Endothelial cell of umbilical vein (primary cell): ENCODE data around the gene ARSJ. TPM values are rescaled to one million over a fixed set of nuclear protein-coding genes. Genes with fewer than 3 reads are reported as not detected.

Experiments used
- BruUV-seq: library from RNA; stranded (reverse); fragments of 400-500 nt; replicated peaks from 2 replicates; lab custom pipeline; 2021; lab: Mats Ljungman, UMichigan
- CTCF ChIA-PET: fragments of 300-600, 350-600 bp; sonication (Branson Sonifier 250); formaldehyde crosslinking; loops from one replicate; lab custom pipeline; 2021; ENCODE audit warnings: antibody characterized with exemption, inconsistent platforms; lab: Charles Lee
- POLR2A ChIA-PET: fragments of 300-600, 350-600 bp; sonication (Branson Sonifier 250); formaldehyde crosslinking; loops from one replicate; lab custom pipeline; 2021; ENCODE audit warnings: antibody characterized with exemption, inconsistent platforms; lab: Charles Lee
- DNase-seq: peaks from one replicate; pipeline ENCODE4 v3.0.0-alpha.2; 2011; ENCODE audit warnings: low read depth, low spot score
- FAIRE-seq: peaks from 2 replicates; lab custom pipeline; 2011; peaks lifted over from hg19 to GRCh38; lab: Jason Lieb, UNC
- H2AFZ ChIP-seq: 2 replicates; pipeline ENCODE4 v1.6.0; 2012; ENCODE audit warnings: low read depth, low read length, control low read depth, inconsistent platforms
- H3K27ac ChIP-seq: 2 replicates; pipeline ENCODE4 v1.5.1; 2011; ENCODE audit warnings: low read depth, mild to moderate bottlenecking, control low read depth, low read length, moderate library complexity; ENCODE audit not compliant: insufficient read depth
- H3K27me3 ChIP-seq, 2 experiments: 2 replicates each; pipeline versions ENCODE4 v1.6.0 to v1.6.1; 2011; ENCODE audit warnings: low read length in 2 of 2, mixed read lengths in 1 of 2; ENCODE audit not compliant: control insufficient read depth in 2 of 2, insufficient read depth in 2 of 2
- H3K36me3 ChIP-seq, 2 experiments: 2 replicates in 1 of 2; 3 replicates in 1 of 2; pipeline ENCODE4 v1.5.1; 2011; ENCODE audit warnings: low read length in 2 of 2, mild to moderate bottlenecking in 1 of 2, moderate library complexity in 1 of 2; ENCODE audit not compliant: control insufficient read depth in 2 of 2, insufficient read depth in 2 of 2; ENCODE audit errors: extremely low read depth in 1 of 2
- H3K4me1 ChIP-seq: 3 replicates; pipeline ENCODE4 v1.5.1; 2011; ENCODE audit warnings: mild to moderate bottlenecking, low read length; ENCODE audit not compliant: control insufficient read depth, insufficient read depth; ENCODE audit errors: extremely low read depth
- H3K4me2 ChIP-seq: 2 replicates; pipeline ENCODE4 v1.6.1; 2011; ENCODE audit warnings: low read length, control low read depth, mixed read lengths; ENCODE audit not compliant: insufficient read depth
- H3K4me3 ChIP-seq, 3 experiments: fragments of 200-600 bp in 1 of 3; sonication (generic), shearing (Covaris generic) in 1 of 3; replicated peaks in 1 of 3; 2 replicates each; pipeline ENCODE4 v1.5.1; 2011 to 2016; ENCODE audit warnings: control low read depth in 3 of 3, low read length in 3 of 3, mild to moderate bottlenecking in 2 of 3, inconsistent platforms in 1 of 3, low read depth in 1 of 3, moderate library complexity in 1 of 3; ENCODE audit not compliant: insufficient read depth in 1 of 3
- H3K79me2 ChIP-seq: 2 replicates; pipeline ENCODE4 v1.6.0; 2012; ENCODE audit warnings: low read length, inconsistent platforms; ENCODE audit not compliant: control insufficient read depth, insufficient read depth
- H3K9ac ChIP-seq: replicated peaks from 2 replicates; pipeline ENCODE3; 2011; ENCODE audit warnings: low read length, control low read depth; ENCODE audit not compliant: insufficient read depth; ENCODE audit errors: extremely low read depth
- H3K9me1 ChIP-seq: replicated peaks from 3 replicates; pipeline ENCODE4 v1.6.0; 2011; ENCODE audit warnings: mild to moderate bottlenecking, low read length; ENCODE audit not compliant: control insufficient read depth, insufficient read depth; ENCODE audit errors: extremely low read depth
- H3K9me3 ChIP-seq: replicated peaks from 2 replicates; pipeline ENCODE4 v1.5.1; 2012; ENCODE audit warnings: low read length, inconsistent platforms; ENCODE audit not compliant: control insufficient read depth, insufficient read depth
- H4K20me1 ChIP-seq: replicated peaks from 2 replicates; pipeline ENCODE3; 2011; ENCODE audit warnings: mild to moderate bottlenecking, low read length; ENCODE audit not compliant: control insufficient read depth, insufficient read depth; ENCODE audit errors: extremely low read depth
- FOS ChIP-seq: IDR thresholded peaks from 2 replicates; pipeline ENCODE4 v1.6.1; 2011; ENCODE audit warnings: mild to moderate bottlenecking, low read length, moderate library complexity, borderline replicate concordance; ENCODE audit not compliant: insufficient read depth
- GATA2 ChIP-seq: IDR thresholded peaks from 2 replicates; pipeline ENCODE4 v1.7.0; 2011; ENCODE audit warnings: low read depth, mild to moderate bottlenecking, moderate library complexity, mixed read lengths, low read length; ENCODE audit not compliant: insufficient read length, insufficient read depth
- JUN ChIP-seq: IDR thresholded peaks from 2 replicates; pipeline ENCODE4 v1.6.1; 2011; ENCODE audit warnings: borderline replicate concordance, low read depth; ENCODE audit not compliant: insufficient read length, insufficient read depth
- MAX ChIP-seq: IDR thresholded peaks from 2 replicates; pipeline ENCODE4 v1.6.1; 2011; ENCODE audit not compliant: insufficient read depth, insufficient read length
- MYC ChIP-seq: IDR thresholded peaks from one replicate; pipeline ENCODE4 v1.6.1; 2011; ENCODE audit warnings: mild to moderate bottlenecking, low read depth, low read length
- POLR2A ChIP-seq: IDR thresholded peaks from 2 replicates; pipeline ENCODE4 v1.6.1; 2012; ENCODE audit warnings: low read depth, mild to moderate bottlenecking, control low read depth, low read length
- POLR2AphosphoS5 ChIP-seq: IDR thresholded peaks from 2 replicates; pipeline ENCODE4 v1.6.1; 2012; ENCODE audit warnings: low read depth, mild to moderate bottlenecking, control low read depth, low read length, moderate library complexity; ENCODE audit not compliant: insufficient read depth
- dilution Hi-C: fragments of 300-500 bp; cut with MboI; formaldehyde crosslinking; loops from one replicate; pipeline ENCODE4 v1.15.0; 2019; ENCODE audit warnings: low sequenced_read_pairs; ENCODE audit not compliant: extremely low pct_ligation_motif_present
- intact Hi-C: fragments of 100-400 bp; cut with micrococcal nuclease; formaldehyde crosslinking; loops from one replicate; pipeline ENCODE4 v1.10.0; 2022
- polyA plus RNA-seq, 4 experiments: library from polyadenylated mRNA; depleted of rRNA in 3 of 4; stranded (reverse) in 3 of 4; unstranded in 1 of 4; fragments of >200 nt; gene quantifications; 2 replicates each; pipeline versions ENCODE4 v1.2.1 to v1.2.3, GENCODE V29; 2011 to 2012; ENCODE audit warnings: missing spikeins in 1 of 4
- total RNA-seq: library from RNA; stranded (reverse); gene quantifications from 2 replicates; pipeline ENCODE4 v1.2.3, GENCODE V29; 2021
- TF ChIP-seq, protein P1 (sequence below), 2 donors: IDR thresholded peaks; 1 replicate in 1 of 2; 2 replicates in 1 of 2; pipeline ENCODE4 v1.5.1; 2011; ENCODE audit warnings: low read length in 2 of 2, mild to moderate bottlenecking in 2 of 2, moderate library complexity in 2 of 2, control low read depth in 1 of 2, inconsistent platforms in 1 of 2, low read depth in 1 of 2; ENCODE audit not compliant: insufficient read depth in 1 of 2; ENCODE audit errors: extremely low read depth in 1 of 2

ARSJ gene
- total and polyA plus RNA-seq, 2 donors (not counting 3 experiments of a cell fraction or from before 2014, with no cell fraction given), result 21.9 to 50.0 TPM

- Histone ChIP-seq H3K4me2 (no peak overlapping the region), H3K27me3 (no peaks in the 10 kb centered on the region), H3K9ac (no peak overlapping the region), H3K79me2 (no peaks in the 10 kb centered on the region), H3K36me3 (no peaks in the 10 kb centered on the region), H3K9me1 (no peaks in the 10 kb centered on the region), H3K4me3 (no peak overlapping the region), H3K4me1 (peaks cover 18% of the 10 kb centered on the region), H4K20me1 (no peaks in the 10 kb centered on the region), H3K9me3 (no peaks in the 10 kb centered on the region), H2AFZ (no peak overlapping the region), H3K27ac (no peak overlapping the region)
- DNase-seq, result peak; percentile 15
- dilution Hi-C loops (no loop called here), intact Hi-C loops (loop anchor here (5.0 kb wide), 3 partner anchors 98 to 192 kb away; partner anchors contain the start of gene CAMK2D)
- POLR2A ChIA-PET, result no interaction called here
- no peak for TF ChIP-seq JUN
- TF ChIP-seq POLR2AphosphoS5, result no peak
- no peak for TF ChIP-seq FOS
- no peak for TF ChIP-seq MAX
- TF ChIP-seq POLR2A, result no peak
- TF ChIP-seq GATA2, result no peak
- CTCF ChIA-PET, result interaction anchor here (1.3 to 1.4 kb wide), 2 partner anchors 95 to 486 kb away, joined by 3 to 5 read pairs; no protein-coding TSS in a partner anchor
- no TSS peak for BruUV-seq
- no peak for FAIRE-seq
These were observed 99.0 kb downstream of the ARSJ start for GRCh38 chr4:113880240-113881028.

GRCh38 chr4:113878668-113879067, 100.8 kb downstream of the ARSJ start:
- POLR2A ChIA-PET, result interaction anchor here (0.8 kb wide), 1 partner anchor 94 kb away, joined by 3 read pairs; no protein-coding TSS in a partner anchor
- intact Hi-C loops (loop anchor here (1.0 to 5.0 kb wide), 2 partner anchors 302 to 504 kb away; no protein-coding TSS in a partner anchor), dilution Hi-C loops (no loop called here)
- Histone ChIP-seq H4K20me1 (no peaks in the 10 kb centered on the region), H3K27me3 (no peaks in the 10 kb centered on the region), H2AFZ (no peak overlapping the region), H3K4me3 (no peak overlapping the region), H3K4me2 (no peak overlapping the region), H3K9me1 (no peaks in the 10 kb centered on the region), H3K9ac (no peak overlapping the region), H3K27ac (no peak overlapping the region), H3K4me1 (peaks cover 16% of the 10 kb centered on the region), H3K79me2 (no peaks in the 10 kb centered on the region), H3K9me3 (no peaks in the 10 kb centered on the region), H3K36me3 (no peaks in the 10 kb centered on the region)
- CTCF ChIA-PET, result interaction anchor here (0.7 to 1.7 kb wide), 5 partner anchors 13 to 500 kb away, joined by 3 to 6 read pairs (median 5); no protein-coding TSS in a partner anchor
- FAIRE-seq (no peak), DNase-seq (peak; percentile 40)
- no peak for TF ChIP-seq MYC
- TF ChIP-seq, protein P1, sequence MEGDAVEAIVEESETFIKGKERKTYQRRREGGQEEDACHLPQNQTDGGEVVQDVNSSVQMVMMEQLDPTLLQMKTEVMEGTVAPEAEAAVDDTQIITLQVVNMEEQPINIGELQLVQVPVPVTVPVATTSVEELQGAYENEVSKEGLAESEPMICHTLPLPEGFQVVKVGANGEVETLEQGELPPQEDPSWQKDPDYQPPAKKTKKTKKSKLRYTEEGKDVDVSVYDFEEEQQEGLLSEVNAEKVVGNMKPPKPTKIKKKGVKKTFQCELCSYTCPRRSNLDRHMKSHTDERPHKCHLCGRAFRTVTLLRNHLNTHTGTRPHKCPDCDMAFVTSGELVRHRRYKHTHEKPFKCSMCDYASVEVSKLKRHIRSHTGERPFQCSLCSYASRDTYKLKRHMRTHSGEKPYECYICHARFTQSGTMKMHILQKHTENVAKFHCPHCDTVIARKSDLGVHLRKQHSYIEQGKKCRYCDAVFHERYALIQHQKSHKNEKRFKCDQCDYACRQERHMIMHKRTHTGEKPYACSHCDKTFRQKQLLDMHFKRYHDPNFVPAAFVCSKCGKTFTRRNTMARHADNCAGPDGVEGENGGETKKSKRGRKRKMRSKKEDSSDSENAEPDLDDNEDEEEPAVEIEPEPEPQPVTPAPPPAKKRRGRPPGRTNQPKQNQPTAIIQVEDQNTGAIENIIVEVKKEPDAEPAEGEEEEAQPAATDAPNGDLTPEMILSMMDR (IDR thresholded peaks at IDR 0.05; ENCODE audit: extremely low read depth in 1 of 2, insufficient read depth in 1 of 2, low read depth in 1 of 2, low read length in 2 of 2), result peak; percentile 25 to 30
- no TSS peak for BruUV-seq
